IMR-90 (cell line): ENCODE results near the gene IQCK. TPM values are rescaled to one million over a fixed set of nuclear protein-coding genes. Genes with fewer than 3 reads are reported as not detected.

Experiments
- ATAC-seq: fragments of 200-7000 bp; cut with Tn5 transposase; 2 replicates; pipeline ENCODE4 v1.9.1; 2020; ENCODE audit warnings: low read depth, mild to moderate bottlenecking, moderate library complexity
- BruUV-seq: library from RNA; stranded (reverse); fragments of 400-500 nt; replicated peaks from 2 replicates; lab custom pipeline; 2021; lab: Mats Ljungman, UMichigan
- CTCF ChIA-PET: fragments of 300-600 bp; formaldehyde crosslinking; extraction: SDS; loops from one replicate; lab custom pipeline; 2021; ENCODE audit warnings: antibody characterized with exemption; lab: Yijun Ruan, JAX
- POLR2A ChIA-PET: fragments of 300-600 bp; sonication (Branson Sonifier 250); formaldehyde crosslinking; loops from one replicate; lab custom pipeline; 2022; ENCODE audit warnings: antibody characterized with exemption; ENCODE audit not compliant: unreplicated experiment; lab: Charles Lee
- DNase-seq: peaks from one replicate; pipeline ENCODE4 v3.0.0; 2013
- H2AFZ ChIP-seq: replicated peaks from 2 replicates; pipeline ENCODE3; 2013; ENCODE audit warnings: low read length, mild to moderate bottlenecking; ENCODE audit not compliant: poor library complexity
- H2AK5ac ChIP-seq: 2 replicates; pipeline ENCODE4 v1.6.1; 2013; ENCODE audit warnings: low read depth, low read length, inconsistent platforms
- H2AK9ac ChIP-seq: replicated peaks from 2 replicates; pipeline ENCODE3; 2013; ENCODE audit warnings: mild to moderate bottlenecking, low read depth, low read length, moderate library complexity; ENCODE audit not compliant: poor library complexity
- H2BK120ac ChIP-seq: 2 replicates; pipeline ENCODE4 v1.6.1; 2013; ENCODE audit warnings: low read depth, low read length, inconsistent platforms
- H2BK15ac ChIP-seq: 3 replicates; pipeline ENCODE4 v1.6.1; 2013; ENCODE audit warnings: low read depth, low read length, inconsistent platforms
- H2BK20ac ChIP-seq: 2 replicates; pipeline ENCODE4 v1.6.1; 2013; ENCODE audit warnings: low read depth, mild to moderate bottlenecking, inconsistent platforms, low read length, moderate library complexity
- H2BK5ac ChIP-seq: 2 replicates; pipeline ENCODE4 v1.6.1; 2013; ENCODE audit warnings: mild to moderate bottlenecking, low read depth, low read length, inconsistent platforms; ENCODE audit not compliant: poor library complexity, severe bottlenecking
- H3K14ac ChIP-seq: replicated peaks from 2 replicates; pipeline ENCODE4 v1.6.1; 2013; ENCODE audit warnings: low read depth, low read length, inconsistent platforms
- H3K18ac ChIP-seq: 2 replicates; pipeline ENCODE4 v1.6.1; 2013; ENCODE audit warnings: low read depth, low read length, control low read depth
- H3K23ac ChIP-seq: 2 replicates; pipeline ENCODE4 v1.6.1; 2013; ENCODE audit warnings: low read depth, low read length, inconsistent platforms
- H3K27ac ChIP-seq: 2 replicates; pipeline ENCODE4 v1.5.1; 2013; ENCODE audit warnings: mild to moderate bottlenecking, control low read depth, low read length; ENCODE audit not compliant: insufficient read depth
- H3K27me3 ChIP-seq: 2 replicates; pipeline ENCODE4 v1.6.1; 2013; ENCODE audit warnings: low read length; ENCODE audit not compliant: control insufficient read depth, insufficient read depth
- H3K36me3 ChIP-seq: 2 replicates; pipeline ENCODE4 v1.6.1; 2013; ENCODE audit warnings: low read length, mixed read lengths; ENCODE audit not compliant: control insufficient read depth, insufficient read depth
- H3K4ac ChIP-seq: 2 replicates; pipeline ENCODE4 v1.6.1; 2013; ENCODE audit warnings: low read depth, low read length, inconsistent platforms
- H3K4me1 ChIP-seq: 2 replicates; pipeline ENCODE4 v1.6.1; 2013; ENCODE audit warnings: low read length, mixed read lengths; ENCODE audit not compliant: control insufficient read depth, insufficient read depth
- H3K4me2 ChIP-seq: 2 replicates; pipeline ENCODE4 v1.6.1; 2013; ENCODE audit warnings: low read depth, mild to moderate bottlenecking, control low read depth, low read length, moderate library complexity
- H3K4me3 ChIP-seq: 2 replicates; pipeline ENCODE4 v1.5.1; 2013; ENCODE audit warnings: low read depth, mild to moderate bottlenecking, control low read depth, low read length, moderate library complexity; ENCODE audit not compliant: insufficient read depth
- H3K56ac ChIP-seq: 2 replicates; pipeline ENCODE4 v1.6.1; 2013; ENCODE audit warnings: low read length, inconsistent platforms; ENCODE audit not compliant: insufficient read depth; ENCODE audit errors: extremely low read depth
- H3K79me1 ChIP-seq, 2 experiments: 2 replicates each; pipeline ENCODE4 v1.6.1; 2013; ENCODE audit warnings: low read length in 2 of 2, inconsistent platforms in 1 of 2, low read depth in 1 of 2
- H3K9ac ChIP-seq: 2 replicates; pipeline ENCODE4 v1.6.1; 2013; ENCODE audit warnings: low read depth, low read length, control low read depth
- H3K9me1 ChIP-seq: 2 replicates; pipeline ENCODE4 v1.6.1; 2013; ENCODE audit warnings: low read length, inconsistent platforms; ENCODE audit not compliant: insufficient read depth
- H3K9me3 ChIP-seq: 2 replicates; pipeline ENCODE4 v1.6.1; 2013; ENCODE audit warnings: low read length; ENCODE audit not compliant: control insufficient read depth, insufficient read depth
- H4K20me1 ChIP-seq: 2 replicates; pipeline ENCODE4 v1.6.1; 2013; ENCODE audit warnings: low read length, inconsistent platforms; ENCODE audit not compliant: insufficient read depth
- H4K5ac ChIP-seq: 2 replicates; pipeline ENCODE4 v1.6.1; 2013; ENCODE audit warnings: mild to moderate bottlenecking, low read depth, low read length, control low read depth
- H4K8ac ChIP-seq, 2 experiments: 2 replicates each; pipeline ENCODE4 v1.6.1; 2013; ENCODE audit warnings: low read depth in 2 of 2, low read length in 2 of 2, control low read depth in 1 of 2, inconsistent platforms in 1 of 2
- H4K91ac ChIP-seq: 2 replicates; pipeline ENCODE4 v1.6.1; 2013; ENCODE audit warnings: low read depth, low read length, inconsistent platforms; ENCODE audit not compliant: insufficient read depth
- BHLHE40 ChIP-seq: fragments of 150-350 bp; IDR thresholded peaks from 2 replicates; pipeline ENCODE4 v1.6.1; 2016; ENCODE audit warnings: mild to moderate bottlenecking, low read depth, low read length
- CEBPB ChIP-seq: IDR thresholded peaks from 2 replicates; pipeline ENCODE4 v1.6.1; 2012; ENCODE audit warnings: low read depth, low read length, improper control_type of control experiment
- ELK1 ChIP-seq: fragments of 150-350 bp; IDR thresholded peaks from 2 replicates; pipeline ENCODE4 v1.6.1; 2016; ENCODE audit warnings: low read depth, mild to moderate bottlenecking, low read length, moderate library complexity, borderline replicate concordance
- FOS ChIP-seq: fragments of 150-350 bp; IDR thresholded peaks from 2 replicates; pipeline ENCODE4 v1.6.1; 2016; ENCODE audit warnings: low read depth, low read length
- MAFK ChIP-seq: IDR thresholded peaks from 2 replicates; pipeline ENCODE4 v1.6.1; 2012; ENCODE audit warnings: low read depth, low read length, improper control_type of control experiment
- MXI1 ChIP-seq: IDR thresholded peaks from 2 replicates; pipeline ENCODE4 v1.6.1; 2012; ENCODE audit warnings: low read depth, mild to moderate bottlenecking, low read length, moderate library complexity, borderline replicate concordance
- POLR2A ChIP-seq: IDR thresholded peaks from 2 replicates; pipeline ENCODE4 v1.6.1; 2012; ENCODE audit warnings: mild to moderate bottlenecking, low read depth, low read length
- RCOR1 ChIP-seq: IDR thresholded peaks from 2 replicates; pipeline ENCODE4 v1.6.1; 2012; ENCODE audit warnings: mild to moderate bottlenecking, low read length, improper control_type of control experiment; ENCODE audit not compliant: insufficient replicate concordance
- RFX5 ChIP-seq: IDR thresholded peaks from 2 replicates; pipeline ENCODE4 v1.8.0; 2012; ENCODE audit warnings: low read depth, mild to moderate bottlenecking, low read length, moderate library complexity
- WGBS, 2 experiments: methylation state at CpG; one replicate each; pipeline versions ENCODE4 v1.1.5 to v1.1.7; 2013; ENCODE audit warnings: missing lambda C conversion rate in 2 of 2; ENCODE audit not compliant: insufficient read length in 1 of 2; ENCODE audit errors: extremely low coverage in 2 of 2; 5-methylcytosine and 5-hydroxymethylcytosine counted together
- dilution Hi-C: fragments of 300-500 bp; cut with HindIII; formaldehyde crosslinking; loops from one replicate; pipeline ENCODE4 v1.14.3; 2018; ENCODE audit warnings: low sequenced_read_pairs; ENCODE audit not compliant: unreplicated experiment
- in situ Hi-C: fragments of 300-500 bp; cut with MboI; formaldehyde crosslinking; loops from 3 replicates; pipeline ENCODE4 v1.14.3; 2019; ENCODE audit warnings: low sequenced_read_pairs, inconsistent platforms, mixed read lengths
- intact Hi-C: fragments of 100-400 bp; cut with micrococcal nuclease; formaldehyde crosslinking; loops from 2 replicates; pipeline ENCODE4 v1.10.0; 2022
- polyA plus RNA-seq, 3 experiments: library from polyadenylated mRNA; depleted of rRNA; stranded (reverse); fragments of >200 nt; gene quantifications; 2 replicates each; pipeline ENCODE4 v1.2.3, GENCODE V29; 2012; ENCODE audit warnings: low replicate concordance in 1 of 3
- total RNA-seq: library from RNA; depleted of rRNA; stranded (reverse); fragments of >200 nt; gene quantifications from 2 replicates; pipeline ENCODE4 v1.2.3, GENCODE V29; 2012
- TF ChIP-seq, protein P1 (sequence below): fragments of 150-350 bp; IDR thresholded peaks from 2 replicates; pipeline ENCODE4 v1.6.1; 2017; ENCODE audit warnings: mild to moderate bottlenecking, antibody characterized with exemption, low read length, low read depth

The IQCK gene
- total and polyA plus RNA-seq, 2 of the 4 experiments (the other 2 are of a cell fraction) = 4.1 to 5.4 TPM

DNA sequence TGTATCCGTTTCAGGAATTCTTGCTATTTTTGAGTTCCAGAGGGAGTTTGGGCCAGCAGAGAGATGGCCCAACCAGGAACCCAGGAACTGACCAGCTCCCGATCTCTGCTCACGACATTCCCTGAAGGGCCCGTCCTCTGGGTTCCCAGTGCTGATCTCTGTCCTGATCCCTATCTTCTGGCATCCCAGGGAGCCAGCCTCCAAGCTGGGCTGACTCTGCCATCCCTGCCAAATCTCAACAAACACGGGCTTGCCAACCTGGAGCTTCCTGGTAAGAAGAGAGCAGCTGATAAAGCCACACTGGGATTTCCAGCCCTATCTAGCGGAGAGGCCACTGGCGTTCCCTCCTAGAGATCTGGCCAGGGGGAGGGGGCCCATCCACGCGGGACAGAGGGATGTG lies 150.3 kb downstream of the IQCK start:
- Histone ChIP-seq H4K8ac (no peak overlapping the region), H4K91ac (no peak overlapping the region), H3K4ac (no peak overlapping the region), H2AK5ac (no peak overlapping the region), H3K18ac (no peak overlapping the region), H3K79me1 (0 out of 4 replicates have a peak, but pooled peaks cover 0 to 3% of the 10 kb centered on the region in 2 experiments), H3K4me1 (no peaks in the 10 kb centered on the region), H3K4me3 (no peak overlapping the region), H3K27me3 (no peaks in the 10 kb centered on the region), H3K56ac (no peak overlapping the region; the same call in 1 of the 2 replicates), H3K9me3 (no peaks in the 10 kb centered on the region), H3K27ac (no peak overlapping the region), H2AFZ (no peak overlapping the region), H3K23ac (no peak overlapping the region), H3K14ac (no peak overlapping the region), H2BK20ac (no peak overlapping the region), H3K36me3 (peaks cover 7% of the 10 kb centered on the region; the same call in 1 of the 2 replicates), H3K4me2 (no peak overlapping the region), H2BK15ac (no peak overlapping the region), H2BK120ac (no peak overlapping the region), H3K9ac (no peak overlapping the region), H4K5ac (no peak overlapping the region), H3K9me1 (0 out of 2 replicates have a peak, but pooled peaks cover 8% of the 10 kb centered on the region), H2BK5ac (no peak overlapping the region), H2AK9ac (peak overlapping the region; percentile 36), H4K20me1 (no peaks in the 10 kb centered on the region)
- 100% methylated on average over 2 of the region's 9 CpGs; no CpG with 5 or more reads in 1 of the 2 experiments for WGBS, 2 experiments
- DNase-seq (no peak), ATAC-seq (no peak)
- intact Hi-C loops = no loop called here
- in situ Hi-C loops = no loop called here
- dilution Hi-C loops = no loop called here
- ChIA-PET CTCF (no interaction called here), POLR2A (no interaction called here)
- no peak for TF ChIP-seq ELK1
- TF ChIP-seq, protein P1, sequence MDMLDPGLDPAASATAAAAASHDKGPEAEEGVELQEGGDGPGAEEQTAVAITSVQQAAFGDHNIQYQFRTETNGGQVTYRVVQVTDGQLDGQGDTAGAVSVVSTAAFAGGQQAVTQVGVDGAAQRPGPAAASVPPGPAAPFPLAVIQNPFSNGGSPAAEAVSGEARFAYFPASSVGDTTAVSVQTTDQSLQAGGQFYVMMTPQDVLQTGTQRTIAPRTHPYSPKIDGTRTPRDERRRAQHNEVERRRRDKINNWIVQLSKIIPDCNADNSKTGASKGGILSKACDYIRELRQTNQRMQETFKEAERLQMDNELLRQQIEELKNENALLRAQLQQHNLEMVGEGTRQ = no peak
- no peak for TF ChIP-seq MXI1
- TF ChIP-seq MAFK = no peak
- no peak for TF ChIP-seq CEBPB
- no peak for TF ChIP-seq POLR2A
- TF ChIP-seq FOS = no peak
- TF ChIP-seq RCOR1 = no peak
- TF ChIP-seq BHLHE40 = no peak
- no peak for TF ChIP-seq RFX5
- no TSS peak for BruUV-seq
